K562 (cell line): ENCODE measurements around the gene SLC25A20. TPM values are rescaled to one million over a fixed set of nuclear protein-coding genes. Genes with fewer than 3 reads are reported as not detected.

Experiments
- ATAC-seq: fragments of 200-7000 bp; cut with Tn5 transposase; 3 replicates; pipeline ENCODE4 v1.9.1; 2020; ENCODE audit warnings: moderate library complexity
- BruUV-seq: library from RNA; stranded (reverse); fragments of 400-500 nt; replicated peaks from 2 replicates; lab custom pipeline; 2021; lab: Mats Ljungman, UMichigan
- CTCF ChIA-PET: fragments of 300-600 bp; formaldehyde crosslinking; extraction: SDS; loops from one replicate; lab custom pipeline; 2021; ENCODE audit warnings: low intra/inter-chr PET ratio; lab: Yijun Ruan, JAX
- POLR2A ChIA-PET: fragments of 300-600, 350-650 bp; sonication (Branson Sonifier 250); formaldehyde crosslinking; extraction: SDS; loops from one replicate; lab custom pipeline; 2021; ENCODE audit warnings: antibody characterized with exemption, inconsistent platforms; lab: Yijun Ruan, JAX
- DNase-seq, 4 experiments: peaks; one replicate each; pipeline versions ENCODE4 v3.0.0 to v3.0.0-alpha.2; 2011 to 2018; ENCODE audit warnings: low spot score in 3 of 4, mixed read lengths in 3 of 4; ENCODE audit errors: extremely low read depth in 1 of 4
- FAIRE-seq: peaks from 2 replicates; lab custom pipeline; 2011; peaks lifted over from hg19 to GRCh38; lab: Jason Lieb, UNC
- H2AFZ ChIP-seq: 2 replicates; pipeline ENCODE4 v1.6.0; 2011; ENCODE audit warnings: low read depth, low read length, control low read depth, inconsistent platforms
- H3K27ac ChIP-seq: fragments of 200-600 bp; 3 replicates; pipeline ENCODE4 v1.8.0; 2011; ENCODE audit warnings: low read depth, mild to moderate bottlenecking, control low read depth, inconsistent platforms, low read length, moderate library complexity, mixed read lengths; ENCODE audit errors: extremely low read depth
- H3K27me3 ChIP-seq, 2 experiments: fragments of 300-600 bp in 1 of 2; 2 replicates in 1 of 2; 3 replicates in 1 of 2; pipeline versions ENCODE4 v1.6.0 to v1.8.0; 2011; ENCODE audit warnings: inconsistent platforms in 2 of 2, low read length in 2 of 2, mild to moderate bottlenecking in 1 of 2, mixed read lengths in 1 of 2, moderate library complexity in 1 of 2; ENCODE audit not compliant: control insufficient read depth in 2 of 2, insufficient read depth in 2 of 2
- H3K36me3 ChIP-seq: fragments of 300-600 bp; 3 replicates; pipeline ENCODE4 v1.8.0; 2011; ENCODE audit warnings: mild to moderate bottlenecking, low read length, inconsistent platforms; ENCODE audit not compliant: control insufficient read depth, insufficient read depth
- H3K4me1 ChIP-seq, 2 experiments: fragments of 200-600 bp in 1 of 2; replicated peaks in 1 of 2; 2 replicates in 1 of 2; 3 replicates in 1 of 2; pipeline versions ENCODE4 v1.5.1 to v1.8.0; 2011; ENCODE audit warnings: inconsistent platforms in 2 of 2, low read length in 2 of 2, mild to moderate bottlenecking in 1 of 2, mixed read lengths in 1 of 2, moderate library complexity in 1 of 2; ENCODE audit not compliant: control insufficient read depth in 2 of 2, insufficient read depth in 2 of 2
- H3K4me2 ChIP-seq: 2 replicates; pipeline ENCODE4 v1.6.1; 2011; ENCODE audit warnings: low read length, control low read depth, inconsistent platforms, mixed read lengths; ENCODE audit not compliant: insufficient read depth
- H3K4me3 ChIP-seq: fragments of 200-600 bp; sonication (generic), shearing (Covaris generic); 2 replicates; pipeline ENCODE4 v1.5.1; 2016; ENCODE audit warnings: control low read depth, inconsistent platforms
- H3K79me2 ChIP-seq: fragments of 200-600 bp; 3 replicates; pipeline ENCODE4 v1.8.0; 2011; ENCODE audit warnings: low read length, inconsistent platforms; ENCODE audit not compliant: control insufficient read depth, insufficient read depth
- H3K9ac ChIP-seq, 2 experiments: 2 replicates each; pipeline versions ENCODE4 v1.6.0 to v1.6.1; 2011; ENCODE audit warnings: low read depth in 2 of 2, low read length in 2 of 2, control low read depth in 1 of 2, inconsistent platforms in 1 of 2, mild to moderate bottlenecking in 1 of 2, mixed read lengths in 1 of 2; ENCODE audit not compliant: insufficient read depth in 1 of 2
- H3K9me1 ChIP-seq: one replicate; pipeline ENCODE4 v1.6.0; 2011; ENCODE audit warnings: inconsistent platforms, mild to moderate bottlenecking, low read length, moderate library complexity; ENCODE audit not compliant: control insufficient read depth, insufficient read depth
- H3K9me3 ChIP-seq: replicated peaks from 2 replicates; pipeline ENCODE4 v1.5.1; 2011; ENCODE audit warnings: low read depth, low read length, inconsistent platforms; ENCODE audit not compliant: control insufficient read depth, insufficient read depth
- H4K20me1 ChIP-seq: replicated peaks from 2 replicates; pipeline ENCODE4 v1.6.1; 2011; ENCODE audit warnings: low read length, inconsistent platforms, mixed read lengths; ENCODE audit not compliant: control insufficient read depth, insufficient read depth
- CBX2 ChIP-seq: fragments of 200-600 bp; sonication (generic); IDR thresholded peaks from one replicate; pipeline ENCODE4 v1.6.1; 2012; ENCODE audit warnings: mild to moderate bottlenecking, low read length, inconsistent platforms; ENCODE audit not compliant: insufficient read depth, poor library complexity, severe bottlenecking
- DEAF1 ChIP-seq: fragments of 450-650 bp; formaldehyde crosslinking; IDR thresholded peaks from 2 replicates; pipeline ENCODE4 v1.4.0; 2020; ENCODE audit warnings: mild to moderate bottlenecking, moderate library complexity
- ELF1 ChIP-seq: fragments of 200-800 bp; sonication (Bioruptor generic); IDR thresholded peaks from 2 replicates; pipeline ENCODE4 v1.6.1; 2016; ENCODE audit warnings: missing genetic modification characterization, missing compliant biosample characterization
- HMGN3 ChIP-seq: IDR thresholded peaks from 2 replicates; pipeline ENCODE4 v1.6.1; 2011; ENCODE audit warnings: borderline replicate concordance, low read depth, mild to moderate bottlenecking, mixed read lengths, low read length; ENCODE audit not compliant: insufficient read length; ENCODE audit errors: extremely low read depth
- KDM1A ChIP-seq, 2 experiments: fragments of 450-650 bp; IDR thresholded peaks; 2 replicates each; pipeline ENCODE4 v1.6.1; 2016; ENCODE audit warnings: mild to moderate bottlenecking in 2 of 2
- MCM2 ChIP-seq: fragments of 450-650 bp; IDR thresholded peaks from 2 replicates; pipeline ENCODE4 v1.6.1; 2017; ENCODE audit warnings: low read depth, mild to moderate bottlenecking
- MYNN ChIP-seq, 2 experiments: sonication (generic); formaldehyde crosslinking in 1 of 2; IDR thresholded peaks; 2 replicates each; pipeline versions ENCODE4 v1.5.0 to v1.6.1; 2016 to 2020; ENCODE audit warnings: antibody characterized with exemption in 1 of 2, missing genetic modification reagents in 1 of 2
- NCOA4 ChIP-seq: fragments of 450-650 bp; IDR thresholded peaks from 2 replicates; pipeline ENCODE4 v1.6.1; 2018; ENCODE audit warnings: mild to moderate bottlenecking; ENCODE audit not compliant: partially characterized antibody
- POLR2AphosphoS2 ChIP-seq: IDR thresholded peaks from 2 replicates; pipeline ENCODE4 v1.6.1; 2012; ENCODE audit warnings: low read length, improper control_type of control experiment
- RAD21 ChIP-seq, 2 experiments: fragments of 250-450 bp in 1 of 2; fragments of 450-650 bp in 1 of 2; sonication (Bioruptor Pico) in 1 of 2; formaldehyde crosslinking in 1 of 2; IDR thresholded peaks in 1 of 2; conservative IDR thresholded peaks in 1 of 2; 2 replicates each; pipeline versions ENCODE4 v1.4.0 to v1.8.0; 2020 to 2022; ENCODE audit warnings: mild to moderate bottlenecking in 2 of 2, moderate library complexity in 1 of 2
- SREBF2 ChIP-seq: sonication (generic); formaldehyde crosslinking; IDR thresholded peaks from 2 replicates; pipeline ENCODE4 v1.4.0; 2020; ENCODE audit warnings: mild to moderate bottlenecking, missing genetic modification reagents
- TFAP4 ChIP-seq: sonication (generic); formaldehyde crosslinking; IDR thresholded peaks from 2 replicates; pipeline ENCODE4 v1.8.0; 2022; ENCODE audit warnings: missing genetic modification reagents, mild to moderate bottlenecking, moderate library complexity, borderline replicate concordance
- ZEB2 ChIP-seq: fragments of 450-650 bp; IDR thresholded peaks from 2 replicates; pipeline ENCODE4 v1.6.1; 2016
- ZFP36 ChIP-seq: fragments of 150-350 bp; IDR thresholded peaks from 2 replicates; pipeline ENCODE4 v1.6.1; 2018; ENCODE audit warnings: low read length, low read depth; ENCODE audit not compliant: partially characterized antibody
- ZNF133 ChIP-seq: fragments of 250-450 bp; sonication (Bioruptor Pico); IDR thresholded peaks from 2 replicates; pipeline ENCODE4 v1.4.0; 2020; ENCODE audit warnings: mild to moderate bottlenecking
- ZNF274 ChIP-seq: IDR thresholded peaks from 2 replicates; pipeline ENCODE4 v1.6.1; 2011; ENCODE audit warnings: low read depth, mild to moderate bottlenecking, low read length, moderate library complexity, borderline replicate concordance
- ZNF507 ChIP-seq: conservative IDR thresholded peaks from 2 replicates; pipeline ENCODE4 v1.6.1; 2017; ENCODE audit warnings: missing genetic modification characterization, missing compliant biosample characterization
- WGBS: fragments of 100-300 bp; shearing (Covaris generic); methylation state at CpG from one replicate; pipeline ENCODE4 v1.1.6; 2016; ENCODE audit warnings: low coverage, mixed read lengths; ENCODE audit not compliant: insufficient coverage; ENCODE audit errors: missing lambda C conversion rate; 5-methylcytosine and 5-hydroxymethylcytosine counted together
- in situ Hi-C: fragments of 300-500 bp; cut with MboI; formaldehyde crosslinking; loops from 4 replicates; pipeline ENCODE4 v1.15.0; 2018; ENCODE audit warnings: inconsistent platforms, mixed read lengths
- intact Hi-C: fragments of 100-400 bp; cut with micrococcal nuclease; formaldehyde crosslinking; loops from 2 replicates; pipeline ENCODE4 v1.14.2; 2022
- polyA plus RNA-seq, 8 experiments: library from polyadenylated mRNA; depleted of rRNA in 4 of 8; stranded (reverse) in 5 of 8; unstranded in 3 of 8; fragments of >200 nt; fragmentation: Nextera tagmentation in 2 of 8; fragmentation: Illumina TruSeq in 1 of 8; extraction: Ambion mirVana in 2 of 8; extraction: Trizol in 1 of 8; gene quantifications; 2 replicates each; pipeline versions ENCODE4 v1.2.1 to v1.2.3, GENCODE V29; 2011 to 2014; ENCODE audit warnings: inconsistent platforms in 1 of 8, missing spikeins in 1 of 8
- total RNA-seq, 7 experiments: library from RNA; depleted of rRNA in 6 of 7; stranded (reverse); fragments of >200 nt in 6 of 7; fragmentation: Illumina TruSeq in 2 of 7; extraction: Trizol in 2 of 7; gene quantifications; 2 replicates each; pipeline versions ENCODE4 v1.2.1 to v1.2.3, GENCODE V29; 2011 to 2021; ENCODE audit warnings: low replicate concordance in 1 of 7

The SLC25A20 gene
- total and polyA plus RNA-seq, 9 of the 15 experiments (the other 6 are each of a cell fraction or from before 2014, with no cell fraction given): 14.3 to 48.1 (median 21.6) TPM

GRCh38 chr3:48899273-48899672, 591 bp upstream of the SLC25A20 start (continued):
- TF ChIP-seq SREBF2 (CRISPR knock-in tag) (no peak), KDM1A (IDR thresholded peaks at IDR 0.05) (0 out of 4 replicates have a peak, but pooled peaks of 1 of the 2 experiments have one; percentile 4), ZFP36 (no peak), POLR2AphosphoS2 (no peak), ZEB2 (no peak)
- TF ChIP-seq, all 486 proteins: peak for 3

GRCh38 chr3:48897460-48898376, 964 bp downstream of the SLC25A20 start:
- DNase-seq: peak in 1 of 4 experiments; percentile 33
- Histone ChIP-seq H3K79me2 (peaks cover 13% of the 10 kb centered on the region; the same call in 2 of the 3 replicates), H3K27ac (peak overlapping the region; percentile 64), H3K4me2 (peak overlapping the region; percentile 82), H3K27me3 (no peaks in the 10 kb centered on the region), H3K4me3 (peak overlapping the region; percentile 73), H3K36me3 (no peaks in the 10 kb centered on the region), H3K4me1 (peaks cover 7 to 12% of the 10 kb centered on the region in 2 experiments; a peak in 3 of 5 replicates), H3K9me1 (no peaks in the 10 kb centered on the region), H3K9ac (peak overlapping the region; percentile 69 to 89), H2AFZ (peak overlapping the region; percentile 90), H3K9me3 (no peaks in the 10 kb centered on the region), H4K20me1 (no peaks in the 10 kb centered on the region)
- in situ Hi-C loops: no loop called here
- peak; percentile 20 for ATAC-seq
- ChIA-PET CTCF (interaction anchor here (0.5 kb wide), 1 partner anchor 40 kb away, joined by 4 read pairs; no protein-coding TSS in a partner anchor), POLR2A (interaction anchor here (0.5 to 2.5 kb wide), 3 partner anchors 11 to 162 kb away, joined by 4 to 8 read pairs (median 5); partner anchors contain the start of gene ARIH2)
- 14% methylated on average over 15 of the region's 17 CpGs for WGBS
- no peak for FAIRE-seq
- BruUV-seq: TSS peak; percentile 71
- intact Hi-C loops: loop anchor here (5.0 kb wide), 1 partner anchor 50 kb away; the partner anchor contains the start of gene PRKAR2A
- no peak for TF ChIP-seq ELF1 (tag)
- TF ChIP-seq CBX2: no peak
- no peak for TF ChIP-seq TFAP4
- no peak for TF ChIP-seq DEAF1 (CRISPR knock-in tag)
- no peak for TF ChIP-seq NCOA4
- TF ChIP-seq HMGN3: peak; percentile 2
- TF ChIP-seq MCM2: no peak
- no peak for TF ChIP-seq ZNF274
- no peak for TF ChIP-seq MYNN (IDR thresholded peaks at IDR 0.05)
- no peak for TF ChIP-seq MYNN (CRISPR knock-in tag; IDR thresholded peaks at IDR 0.05)
- no peak for TF ChIP-seq ZNF133 (CRISPR knock-in tag)
- no peak for TF ChIP-seq ZNF507 (tag)
- TF ChIP-seq RAD21 (CRISPR knock-in tag; conservative IDR thresholded peaks at IDR 0.05 in 1 of 2, IDR thresholded peaks at IDR 0.05 in 1 of 2): 0 out of 4 replicates have a peak, but pooled peaks of 1 of the 2 experiments have one; percentile 2
